IPS-NIHi7 (cell line): ENCODE data around the gene CDH26.

ENCODE experiments used
- DNase-seq: peaks from one replicate; pipeline ENCODE4 v3.0.0; 2012; ENCODE audit warnings: mixed read lengths; ENCODE audit errors: extremely low spot score

CDH26 gene

GRCh38 chr20:59985164-59985563 lies 26.9 kb downstream of the CDH26 start:
- no peak for DNase-seq

GRCh38 chr20:59985864-59986263 lies 27.6 kb downstream of the CDH26 start:
- DNase-seq, result peak; percentile 26

GRCh38 chr20:59987135-59987534 lies 28.9 kb downstream of the CDH26 start:
- no peak for DNase-seq

- DNase-seq, result no peak
Observed at GRCh38 chr20:59988141-59988540, 29.9 kb downstream of the CDH26 start.

GRCh38 chr20:59992526-59993084 lies 34.4 kb downstream of the CDH26 start:
- no peak for DNase-seq

- peak; percentile 31 for DNase-seq
Observed at GRCh38 chr20:59993736-59994430, 35.7 kb downstream of the CDH26 start.

GRCh38 chr20:59994697-59995122 lies 36.5 kb downstream of the CDH26 start:
- peak; percentile 95 for DNase-seq

GRCh38 chr20:59996108-59996507 lies 37.9 kb downstream of the CDH26 start:
- DNase-seq, result no peak

GRCh38 chr20:59997896-59998295 lies 39.7 kb downstream of the CDH26 start:
- no peak for DNase-seq

- DNase-seq, result no peak
Observed at GRCh38 chr20:59999502-59999901, 41.3 kb downstream of the CDH26 start.

- no peak for DNase-seq
Observed at GRCh38 chr20:60000271-60001042, 42.2 kb downstream of the CDH26 start.

- no peak for DNase-seq
Observed at GRCh38 chr20:60001108-60001507, 42.9 kb downstream of the CDH26 start.

- no peak for DNase-seq
Observed at GRCh38 chr20:60003776-60004175, 45.6 kb downstream of the CDH26 start.

GRCh38 chr20:60006261-60006660 lies 48.0 kb downstream of the CDH26 start:
- no peak for DNase-seq

GRCh38 chr20:60007464-60007863 lies 49.2 kb downstream of the CDH26 start:
- no peak for DNase-seq

GRCh38 chr20:60008130-60008808 lies 50.0 kb downstream of the CDH26 start:
- no peak for DNase-seq

- no peak for DNase-seq
Observed at GRCh38 chr20:60009318-60009717, 51.1 kb downstream of the CDH26 start.

GRCh38 chr20:60009826-60010616 lies 51.8 kb downstream of the CDH26 start:
- DNase-seq, result peak; percentile 72

- DNase-seq, result no peak
Observed at GRCh38 chr20:60010689-60011458, 52.7 kb downstream of the CDH26 start.
